GM23338 (cell line): ENCODE data around the gene TMEM169.

ENCODE experiments used
- EZH2phosphoT487 ChIP-seq: fragments of 200-600 bp; sonication (generic); IDR thresholded peaks from one replicate; pipeline ENCODE4 v1.8.1; 2018; ENCODE audit warnings: antibody characterized with exemption; ENCODE audit not compliant: unreplicated experiment
- POLR2AphosphoS5 ChIP-seq: IDR thresholded peaks from 2 replicates; pipeline ENCODE4 v1.6.1; 2016; ENCODE audit warnings: antibody characterized with exemption, low read depth
- TF ChIP-seq, protein P1 (sequence below): IDR thresholded peaks from 2 replicates; pipeline ENCODE4 v1.6.1; 2016; ENCODE audit warnings: antibody characterized with exemption
- TF ChIP-seq, protein P2 (sequence below), 2 experiments: fragments of 200-600 bp in 1 of 2; sonication (generic) in 1 of 2; conservative IDR thresholded peaks; 2 replicates each; pipeline versions ENCODE4 v1.5.1 to v1.6.1; 2016 to 2017; ENCODE audit warnings: antibody characterized with exemption in 2 of 2, low read depth in 2 of 2, mild to moderate bottlenecking in 2 of 2, moderate library complexity in 1 of 2
- TF ChIP-seq, protein P3 (sequence below): IDR thresholded peaks from one replicate; pipeline ENCODE4 v1.6.1; 2018; ENCODE audit warnings: antibody characterized with exemption; ENCODE audit not compliant: unreplicated experiment
- TF ChIP-seq, protein P4 (sequence below): fragments of 250-450 bp; sonication (Bioruptor Pico); IDR thresholded peaks from 2 replicates; pipeline ENCODE4 v1.5.0; 2020; ENCODE audit warnings: mild to moderate bottlenecking, moderate library complexity

DNA sequence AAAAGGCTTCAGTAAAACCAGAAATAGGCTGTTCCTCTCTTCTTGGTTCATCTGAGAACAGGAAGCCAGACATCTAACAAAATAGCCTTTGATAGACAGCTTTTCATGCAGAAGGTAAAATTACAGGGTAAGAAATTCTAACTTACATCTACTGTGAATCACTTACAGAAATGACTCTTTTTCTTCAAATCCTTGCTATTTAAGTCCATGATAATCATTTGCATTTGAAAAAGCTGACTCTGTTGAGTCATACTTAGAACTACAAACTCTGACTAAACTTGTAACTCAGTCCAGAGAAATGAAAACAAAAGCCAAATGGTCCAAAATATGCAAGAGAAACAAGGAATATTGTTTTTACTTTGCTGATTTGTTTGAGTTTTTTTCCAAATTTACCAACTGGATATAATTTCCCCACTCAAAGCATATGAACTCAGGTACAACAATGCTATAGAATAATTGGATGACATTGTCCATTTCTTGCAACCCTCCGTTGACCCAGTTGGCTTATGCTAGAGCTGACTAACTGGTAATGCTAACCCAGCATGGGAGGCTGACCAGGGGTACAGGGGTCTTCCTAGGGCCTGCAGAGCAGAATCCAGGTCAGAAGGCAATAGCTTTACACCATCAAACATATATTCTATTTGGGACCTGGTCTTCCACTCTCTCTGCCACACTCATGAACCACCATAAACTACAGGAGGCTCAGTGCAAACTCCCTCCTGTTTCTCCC is 49.6 kb upstream of the TMEM169 start:
- TF ChIP-seq, protein P1, sequence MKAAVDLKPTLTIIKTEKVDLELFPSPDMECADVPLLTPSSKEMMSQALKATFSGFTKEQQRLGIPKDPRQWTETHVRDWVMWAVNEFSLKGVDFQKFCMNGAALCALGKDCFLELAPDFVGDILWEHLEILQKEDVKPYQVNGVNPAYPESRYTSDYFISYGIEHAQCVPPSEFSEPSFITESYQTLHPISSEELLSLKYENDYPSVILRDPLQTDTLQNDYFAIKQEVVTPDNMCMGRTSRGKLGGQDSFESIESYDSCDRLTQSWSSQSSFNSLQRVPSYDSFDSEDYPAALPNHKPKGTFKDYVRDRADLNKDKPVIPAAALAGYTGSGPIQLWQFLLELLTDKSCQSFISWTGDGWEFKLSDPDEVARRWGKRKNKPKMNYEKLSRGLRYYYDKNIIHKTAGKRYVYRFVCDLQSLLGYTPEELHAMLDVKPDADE: no peak
- TF ChIP-seq, protein P2, sequence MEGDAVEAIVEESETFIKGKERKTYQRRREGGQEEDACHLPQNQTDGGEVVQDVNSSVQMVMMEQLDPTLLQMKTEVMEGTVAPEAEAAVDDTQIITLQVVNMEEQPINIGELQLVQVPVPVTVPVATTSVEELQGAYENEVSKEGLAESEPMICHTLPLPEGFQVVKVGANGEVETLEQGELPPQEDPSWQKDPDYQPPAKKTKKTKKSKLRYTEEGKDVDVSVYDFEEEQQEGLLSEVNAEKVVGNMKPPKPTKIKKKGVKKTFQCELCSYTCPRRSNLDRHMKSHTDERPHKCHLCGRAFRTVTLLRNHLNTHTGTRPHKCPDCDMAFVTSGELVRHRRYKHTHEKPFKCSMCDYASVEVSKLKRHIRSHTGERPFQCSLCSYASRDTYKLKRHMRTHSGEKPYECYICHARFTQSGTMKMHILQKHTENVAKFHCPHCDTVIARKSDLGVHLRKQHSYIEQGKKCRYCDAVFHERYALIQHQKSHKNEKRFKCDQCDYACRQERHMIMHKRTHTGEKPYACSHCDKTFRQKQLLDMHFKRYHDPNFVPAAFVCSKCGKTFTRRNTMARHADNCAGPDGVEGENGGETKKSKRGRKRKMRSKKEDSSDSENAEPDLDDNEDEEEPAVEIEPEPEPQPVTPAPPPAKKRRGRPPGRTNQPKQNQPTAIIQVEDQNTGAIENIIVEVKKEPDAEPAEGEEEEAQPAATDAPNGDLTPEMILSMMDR (conservative IDR thresholded peaks at IDR 0.05; ENCODE audit: low read depth in 2 of 2): no peak
- TF ChIP-seq, protein P3, sequence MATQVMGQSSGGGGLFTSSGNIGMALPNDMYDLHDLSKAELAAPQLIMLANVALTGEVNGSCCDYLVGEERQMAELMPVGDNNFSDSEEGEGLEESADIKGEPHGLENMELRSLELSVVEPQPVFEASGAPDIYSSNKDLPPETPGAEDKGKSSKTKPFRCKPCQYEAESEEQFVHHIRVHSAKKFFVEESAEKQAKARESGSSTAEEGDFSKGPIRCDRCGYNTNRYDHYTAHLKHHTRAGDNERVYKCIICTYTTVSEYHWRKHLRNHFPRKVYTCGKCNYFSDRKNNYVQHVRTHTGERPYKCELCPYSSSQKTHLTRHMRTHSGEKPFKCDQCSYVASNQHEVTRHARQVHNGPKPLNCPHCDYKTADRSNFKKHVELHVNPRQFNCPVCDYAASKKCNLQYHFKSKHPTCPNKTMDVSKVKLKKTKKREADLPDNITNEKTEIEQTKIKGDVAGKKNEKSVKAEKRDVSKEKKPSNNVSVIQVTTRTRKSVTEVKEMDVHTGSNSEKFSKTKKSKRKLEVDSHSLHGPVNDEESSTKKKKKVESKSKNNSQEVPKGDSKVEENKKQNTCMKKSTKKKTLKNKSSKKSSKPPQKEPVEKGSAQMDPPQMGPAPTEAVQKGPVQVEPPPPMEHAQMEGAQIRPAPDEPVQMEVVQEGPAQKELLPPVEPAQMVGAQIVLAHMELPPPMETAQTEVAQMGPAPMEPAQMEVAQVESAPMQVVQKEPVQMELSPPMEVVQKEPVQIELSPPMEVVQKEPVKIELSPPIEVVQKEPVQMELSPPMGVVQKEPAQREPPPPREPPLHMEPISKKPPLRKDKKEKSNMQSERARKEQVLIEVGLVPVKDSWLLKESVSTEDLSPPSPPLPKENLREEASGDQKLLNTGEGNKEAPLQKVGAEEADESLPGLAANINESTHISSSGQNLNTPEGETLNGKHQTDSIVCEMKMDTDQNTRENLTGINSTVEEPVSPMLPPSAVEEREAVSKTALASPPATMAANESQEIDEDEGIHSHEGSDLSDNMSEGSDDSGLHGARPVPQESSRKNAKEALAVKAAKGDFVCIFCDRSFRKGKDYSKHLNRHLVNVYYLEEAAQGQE: no peak
- TF ChIP-seq POLR2AphosphoS5: no peak
- no peak for TF ChIP-seq EZH2phosphoT487
- TF ChIP-seq, protein P4, sequence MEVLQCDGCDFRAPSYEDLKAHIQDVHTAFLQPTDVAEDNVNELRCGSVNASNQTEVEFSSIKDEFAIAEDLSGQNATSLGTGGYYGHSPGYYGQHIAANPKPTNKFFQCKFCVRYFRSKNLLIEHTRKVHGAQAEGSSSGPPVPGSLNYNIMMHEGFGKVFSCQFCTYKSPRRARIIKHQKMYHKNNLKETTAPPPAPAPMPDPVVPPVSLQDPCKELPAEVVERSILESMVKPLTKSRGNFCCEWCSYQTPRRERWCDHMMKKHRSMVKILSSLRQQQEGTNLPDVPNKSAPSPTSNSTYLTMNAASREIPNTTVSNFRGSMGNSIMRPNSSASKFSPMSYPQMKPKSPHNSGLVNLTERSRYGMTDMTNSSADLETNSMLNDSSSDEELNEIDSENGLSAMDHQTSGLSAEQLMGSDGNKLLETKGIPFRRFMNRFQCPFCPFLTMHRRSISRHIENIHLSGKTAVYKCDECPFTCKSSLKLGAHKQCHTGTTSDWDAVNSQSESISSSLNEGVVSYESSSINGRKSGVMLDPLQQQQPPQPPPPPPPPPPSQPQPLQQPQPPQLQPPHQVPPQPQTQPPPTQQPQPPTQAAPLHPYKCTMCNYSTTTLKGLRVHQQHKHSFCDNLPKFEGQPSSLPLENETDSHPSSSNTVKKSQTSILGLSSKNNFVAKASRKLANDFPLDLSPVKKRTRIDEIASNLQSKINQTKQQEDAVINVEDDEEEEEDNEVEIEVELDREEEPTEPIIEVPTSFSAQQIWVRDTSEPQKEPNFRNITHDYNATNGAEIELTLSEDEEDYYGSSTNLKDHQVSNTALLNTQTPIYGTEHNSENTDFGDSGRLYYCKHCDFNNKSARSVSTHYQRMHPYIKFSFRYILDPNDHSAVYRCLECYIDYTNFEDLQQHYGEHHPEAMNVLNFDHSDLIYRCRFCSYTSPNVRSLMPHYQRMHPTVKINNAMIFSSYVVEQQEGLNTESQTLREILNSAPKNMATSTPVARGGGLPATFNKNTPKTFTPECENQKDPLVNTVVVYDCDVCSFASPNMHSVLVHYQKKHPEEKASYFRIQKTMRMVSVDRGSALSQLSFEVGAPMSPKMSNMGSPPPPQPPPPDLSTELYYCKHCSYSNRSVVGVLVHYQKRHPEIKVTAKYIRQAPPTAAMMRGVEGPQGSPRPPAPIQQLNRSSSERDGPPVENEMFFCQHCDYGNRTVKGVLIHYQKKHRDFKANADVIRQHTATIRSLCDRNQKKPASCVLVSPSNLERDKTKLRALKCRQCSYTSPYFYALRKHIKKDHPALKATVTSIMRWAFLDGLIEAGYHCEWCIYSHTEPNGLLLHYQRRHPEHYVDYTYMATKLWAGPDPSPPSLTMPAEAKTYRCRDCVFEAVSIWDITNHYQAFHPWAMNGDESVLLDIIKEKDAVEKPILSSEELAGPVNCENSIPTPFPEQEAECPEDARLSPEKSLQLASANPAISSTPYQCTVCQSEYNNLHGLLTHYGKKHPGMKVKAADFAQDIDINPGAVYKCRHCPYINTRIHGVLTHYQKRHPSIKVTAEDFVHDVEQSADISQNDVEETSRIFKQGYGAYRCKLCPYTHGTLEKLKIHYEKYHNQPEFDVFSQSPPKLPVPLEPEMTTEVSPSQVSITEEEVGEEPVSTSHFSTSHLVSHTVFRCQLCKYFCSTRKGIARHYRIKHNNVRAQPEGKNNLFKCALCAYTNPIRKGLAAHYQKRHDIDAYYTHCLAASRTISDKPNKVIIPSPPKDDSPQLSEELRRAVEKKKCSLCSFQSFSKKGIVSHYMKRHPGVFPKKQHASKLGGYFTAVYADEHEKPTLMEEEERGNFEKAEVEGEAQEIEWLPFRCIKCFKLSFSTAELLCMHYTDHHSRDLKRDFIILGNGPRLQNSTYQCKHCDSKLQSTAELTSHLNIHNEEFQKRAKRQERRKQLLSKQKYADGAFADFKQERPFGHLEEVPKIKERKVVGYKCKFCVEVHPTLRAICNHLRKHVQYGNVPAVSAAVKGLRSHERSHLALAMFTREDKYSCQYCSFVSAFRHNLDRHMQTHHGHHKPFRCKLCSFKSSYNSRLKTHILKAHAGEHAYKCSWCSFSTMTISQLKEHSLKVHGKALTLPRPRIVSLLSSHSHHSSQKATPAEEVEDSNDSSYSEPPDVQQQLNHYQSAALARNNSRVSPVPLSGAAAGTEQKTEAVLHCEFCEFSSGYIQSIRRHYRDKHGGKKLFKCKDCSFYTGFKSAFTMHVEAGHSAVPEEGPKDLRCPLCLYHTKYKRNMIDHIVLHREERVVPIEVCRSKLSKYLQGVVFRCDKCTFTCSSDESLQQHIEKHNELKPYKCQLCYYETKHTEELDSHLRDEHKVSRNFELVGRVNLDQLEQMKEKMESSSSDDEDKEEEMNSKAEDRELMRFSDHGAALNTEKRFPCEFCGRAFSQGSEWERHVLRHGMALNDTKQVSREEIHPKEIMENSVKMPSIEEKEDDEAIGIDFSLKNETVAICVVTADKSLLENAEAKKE (CRISPR knock-in tag): no peak
